ENCODE results near the gene LCP2. TPM values are rescaled to one million over a fixed set of nuclear protein-coding genes. Genes with fewer than 3 reads are reported as not detected.

The LCP2 gene
- total RNA-seq, 1 donor from 2014 or later: 0.09 TPM

DNA sequence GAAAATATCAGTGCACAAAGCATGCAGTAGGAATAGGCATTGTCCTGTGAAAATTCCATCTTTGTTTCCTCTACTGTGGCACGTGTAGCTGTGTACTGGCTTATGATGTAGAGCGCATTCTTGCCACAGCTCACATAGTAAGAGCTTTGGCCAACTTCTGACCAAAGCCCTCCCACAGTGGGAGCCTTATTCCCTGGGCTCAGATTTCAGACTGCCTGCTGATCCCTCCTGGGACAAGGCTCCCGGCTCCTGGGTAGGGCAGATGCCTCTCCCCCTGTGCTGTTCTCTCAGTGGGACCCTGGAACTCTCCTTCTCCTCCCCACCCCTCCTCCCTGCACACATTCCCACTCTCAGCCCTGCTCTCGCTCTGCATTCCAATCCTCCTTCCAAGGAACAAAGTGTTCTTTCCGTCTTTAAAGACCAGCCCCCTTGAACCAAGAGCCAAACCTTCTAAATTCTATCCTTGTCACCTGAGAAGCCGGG lies 17.5 kb downstream of the LCP2 start:
- TF ChIP-seq EZH2 (IDR thresholded peaks at IDR 0.05; ENCODE audit: insufficient read depth, low read length): no peak
- TF ChIP-seq, protein P1, sequence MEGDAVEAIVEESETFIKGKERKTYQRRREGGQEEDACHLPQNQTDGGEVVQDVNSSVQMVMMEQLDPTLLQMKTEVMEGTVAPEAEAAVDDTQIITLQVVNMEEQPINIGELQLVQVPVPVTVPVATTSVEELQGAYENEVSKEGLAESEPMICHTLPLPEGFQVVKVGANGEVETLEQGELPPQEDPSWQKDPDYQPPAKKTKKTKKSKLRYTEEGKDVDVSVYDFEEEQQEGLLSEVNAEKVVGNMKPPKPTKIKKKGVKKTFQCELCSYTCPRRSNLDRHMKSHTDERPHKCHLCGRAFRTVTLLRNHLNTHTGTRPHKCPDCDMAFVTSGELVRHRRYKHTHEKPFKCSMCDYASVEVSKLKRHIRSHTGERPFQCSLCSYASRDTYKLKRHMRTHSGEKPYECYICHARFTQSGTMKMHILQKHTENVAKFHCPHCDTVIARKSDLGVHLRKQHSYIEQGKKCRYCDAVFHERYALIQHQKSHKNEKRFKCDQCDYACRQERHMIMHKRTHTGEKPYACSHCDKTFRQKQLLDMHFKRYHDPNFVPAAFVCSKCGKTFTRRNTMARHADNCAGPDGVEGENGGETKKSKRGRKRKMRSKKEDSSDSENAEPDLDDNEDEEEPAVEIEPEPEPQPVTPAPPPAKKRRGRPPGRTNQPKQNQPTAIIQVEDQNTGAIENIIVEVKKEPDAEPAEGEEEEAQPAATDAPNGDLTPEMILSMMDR (IDR thresholded peaks at IDR 0.05; ENCODE audit: insufficient read depth, low read depth, low read length): no peak
- no peak for DNase-seq (ENCODE audit: low read depth)
- H3K36me3 ChIP-seq (ENCODE audit: insufficient read depth, low read length): no peaks in the 10 kb centered on the region
- H3K4me3 Mint-ChIP-seq (ENCODE audit: unreplicated experiment): no peak overlapping the region
- H3K9me3 ChIP-seq (ENCODE audit: insufficient read depth, low read depth, low read length): no peaks in the 10 kb centered on the region
- H3K27ac Mint-ChIP-seq (ENCODE audit: unreplicated experiment): no peak overlapping the region
- H2AFZ ChIP-seq (ENCODE audit: low read depth, low read length): no peak overlapping the region
- no peaks in the 10 kb centered on the region for H3K36me3 Mint-ChIP-seq (ENCODE audit: low read depth, unreplicated experiment)
- no peaks in the 10 kb centered on the region for H3K27me3 ChIP-seq (ENCODE audit: insufficient read depth, low read length)
- peaks cover 19% of the 10 kb centered on the region for H3K9me3 Mint-ChIP-seq (ENCODE audit: unreplicated experiment)
- no peak overlapping the region for H3K4me2 ChIP-seq (ENCODE audit: low read length)
- no peaks in the 10 kb centered on the region for H4K20me1 ChIP-seq (ENCODE audit: insufficient read depth, low read length)
- H3K9ac ChIP-seq (ENCODE audit: low read length): no peak overlapping the region
- no peak overlapping the region for H3K27ac ChIP-seq (ENCODE audit: low read depth, low read length)
- H3K4me3 ChIP-seq (ENCODE audit: insufficient read depth, low read depth, low read length): no peak overlapping the region
- peaks cover 9% of the 10 kb centered on the region for H3K4me1 Mint-ChIP-seq (ENCODE audit: low read depth, unreplicated experiment)
- H3K79me2 ChIP-seq (ENCODE audit: insufficient read depth, low read length): no peaks in the 10 kb centered on the region
- FAIRE-seq: no peak
- peaks cover 27% of the 10 kb centered on the region for H3K27me3 Mint-ChIP-seq (ENCODE audit: low read depth, unreplicated experiment)
- H3K4me1 ChIP-seq (ENCODE audit: insufficient read depth, low read length): no peaks in the 10 kb centered on the region

DNA sequence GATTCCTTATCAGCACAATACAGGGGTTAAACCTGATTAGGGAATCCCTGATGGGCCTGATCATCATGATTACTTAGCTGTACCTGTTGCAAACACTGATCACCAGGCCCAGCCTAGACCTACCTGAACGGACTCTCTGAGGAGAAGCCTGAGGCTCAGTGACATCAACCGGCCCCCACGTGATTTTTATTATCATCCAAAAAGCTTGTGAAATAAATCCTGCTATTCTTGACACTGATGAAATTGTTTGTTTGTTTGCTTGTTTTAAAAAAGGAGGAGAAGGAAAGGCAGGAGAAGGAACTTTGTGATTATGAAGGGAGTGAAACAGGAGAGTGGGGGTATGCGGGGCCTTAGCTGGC lies 18.1 kb downstream of the LCP2 start:
- Histone ChIP-seq H3K27me3 (ENCODE audit: insufficient read depth, low read length) (no peaks in the 10 kb centered on the region), H3K4me3 (ENCODE audit: insufficient read depth, low read depth, low read length) (no peak overlapping the region), H3K9me3 (ENCODE audit: insufficient read depth, low read depth, low read length) (no peaks in the 10 kb centered on the region), H3K36me3 (ENCODE audit: insufficient read depth, low read length) (no peaks in the 10 kb centered on the region), H3K9ac (ENCODE audit: low read length) (no peak overlapping the region), H2AFZ (ENCODE audit: low read depth, low read length) (no peak overlapping the region), H3K4me1 (ENCODE audit: insufficient read depth, low read length) (no peaks in the 10 kb centered on the region), H4K20me1 (ENCODE audit: insufficient read depth, low read length) (no peaks in the 10 kb centered on the region), H3K4me2 (ENCODE audit: low read length) (no peak overlapping the region), H3K27ac (ENCODE audit: low read depth, low read length) (no peak overlapping the region), H3K79me2 (ENCODE audit: insufficient read depth, low read length) (no peaks in the 10 kb centered on the region)
- peaks cover 9% of the 10 kb centered on the region for H3K4me1 Mint-ChIP-seq (ENCODE audit: low read depth, unreplicated experiment)
- no peak overlapping the region for H3K4me3 Mint-ChIP-seq (ENCODE audit: unreplicated experiment)
- H3K27me3 Mint-ChIP-seq (ENCODE audit: low read depth, unreplicated experiment): peaks cover 30% of the 10 kb centered on the region
- H3K27ac Mint-ChIP-seq (ENCODE audit: unreplicated experiment): no peak overlapping the region
- TF ChIP-seq EZH2 (IDR thresholded peaks at IDR 0.05; ENCODE audit: insufficient read depth, low read length): no peak
- TF ChIP-seq, protein P1 (IDR thresholded peaks at IDR 0.05; ENCODE audit: insufficient read depth, low read depth, low read length): no peak
- H3K36me3 Mint-ChIP-seq (ENCODE audit: low read depth, unreplicated experiment): no peaks in the 10 kb centered on the region
- FAIRE-seq (no peak), DNase-seq (ENCODE audit: low read depth) (no peak)
- H3K9me3 Mint-ChIP-seq (ENCODE audit: unreplicated experiment): peaks cover 15% of the 10 kb centered on the region

- Histone ChIP-seq H3K27me3 (ENCODE audit: insufficient read depth, low read length) (no peaks in the 10 kb centered on the region), H4K20me1 (ENCODE audit: insufficient read depth, low read length) (no peaks in the 10 kb centered on the region), H3K79me2 (ENCODE audit: insufficient read depth, low read length) (no peaks in the 10 kb centered on the region), H3K4me2 (ENCODE audit: low read length) (no peak overlapping the region), H3K9ac (ENCODE audit: low read length) (no peak overlapping the region), H2AFZ (ENCODE audit: low read depth, low read length) (no peak overlapping the region), H3K9me3 (ENCODE audit: insufficient read depth, low read depth, low read length) (no peaks in the 10 kb centered on the region), H3K4me1 (ENCODE audit: insufficient read depth, low read length) (no peaks in the 10 kb centered on the region), H3K27ac (ENCODE audit: low read depth, low read length) (no peak overlapping the region), H3K36me3 (ENCODE audit: insufficient read depth, low read length) (no peaks in the 10 kb centered on the region), H3K4me3 (ENCODE audit: insufficient read depth, low read depth, low read length) (no peak overlapping the region)
- H3K9me3 Mint-ChIP-seq (ENCODE audit: unreplicated experiment): peaks cover 11% of the 10 kb centered on the region
- peaks cover 32% of the 10 kb centered on the region for H3K27me3 Mint-ChIP-seq (ENCODE audit: low read depth, unreplicated experiment)
- H3K4me3 Mint-ChIP-seq (ENCODE audit: unreplicated experiment): no peak overlapping the region
- FAIRE-seq (no peak), DNase-seq (ENCODE audit: low read depth) (no peak)
- H3K36me3 Mint-ChIP-seq (ENCODE audit: low read depth, unreplicated experiment): no peaks in the 10 kb centered on the region
- H3K27ac Mint-ChIP-seq (ENCODE audit: unreplicated experiment): peak overlapping the region; percentile 34
- TF ChIP-seq, protein P1 (IDR thresholded peaks at IDR 0.05; ENCODE audit: insufficient read depth, low read depth, low read length): no peak
- TF ChIP-seq EZH2 (IDR thresholded peaks at IDR 0.05; ENCODE audit: insufficient read depth, low read length): no peak
- peaks cover 9% of the 10 kb centered on the region for H3K4me1 Mint-ChIP-seq (ENCODE audit: low read depth, unreplicated experiment)
Observed at GRCh38 chr5:170278611-170279458, 18.7 kb downstream of the LCP2 start.
